HepG2 (cell line): ENCODE results near the gene MBLAC2. TPM values are rescaled to one million over a fixed set of nuclear protein-coding genes. Genes with fewer than 3 reads are reported as not detected.

ENCODE experiments used
- ATAC-seq: fragments of 200-7000 bp; cut with Tn5 transposase; 3 replicates; pipeline ENCODE4 v1.9.1; 2020; ENCODE audit warnings: mild to moderate bottlenecking, moderate library complexity
- BruUV-seq: library from RNA; stranded (reverse); fragments of 400-500 nt; replicated peaks from 2 replicates; lab custom pipeline; 2021; lab: Mats Ljungman, UMichigan
- CTCF ChIA-PET: fragments of 300-600 bp; formaldehyde crosslinking; extraction: SDS; loops from one replicate; lab custom pipeline; 2021; ENCODE audit warnings: low total read pairs, inconsistent platforms, low intra/inter-chr PET ratio; lab: Yijun Ruan, JAX
- POLR2A ChIA-PET: fragments of 350-600 bp; sonication (Branson Sonifier 250); formaldehyde crosslinking; loops from one replicate; lab custom pipeline; 2020; ENCODE audit warnings: antibody characterized with exemption, inconsistent platforms; lab: Yijun Ruan, JAX
- DNase-seq: peaks from one replicate; pipeline ENCODE4 v3.0.0-alpha.2; 2015; ENCODE audit warnings: low spot score
- FAIRE-seq: peaks from 3 replicates; lab custom pipeline; 2011; peaks lifted over from hg19 to GRCh38; lab: Jason Lieb, UNC
- H2AFZ ChIP-seq: one replicate; pipeline ENCODE4 v1.6.1; 2011; ENCODE audit warnings: low read length, inconsistent platforms
- H3K27ac ChIP-seq: fragments of 300-600 bp; 3 replicates; pipeline ENCODE4 v1.8.0; 2011; ENCODE audit warnings: mixed run types, mild to moderate bottlenecking, mixed read lengths, low read length, inconsistent platforms; ENCODE audit not compliant: insufficient read depth; ENCODE audit errors: extremely low read length
- H3K27me3 ChIP-seq, 2 experiments: fragments of 200-600 bp in 1 of 2; 2 replicates in 1 of 2; 3 replicates in 1 of 2; pipeline versions ENCODE4 v1.6.0 to v1.8.0; 2011; ENCODE audit warnings: low read length in 2 of 2, mild to moderate bottlenecking in 2 of 2, moderate library complexity in 2 of 2, inconsistent platforms in 1 of 2; ENCODE audit not compliant: insufficient read depth in 2 of 2, control insufficient read depth in 1 of 2
- H3K36me3 ChIP-seq, 2 experiments: fragments of 200-600 bp in 1 of 2; replicated peaks in 1 of 2; 2 replicates in 1 of 2; 3 replicates in 1 of 2; pipeline versions ENCODE4 v1.5.1 to v1.8.0; 2011; ENCODE audit warnings: low read length in 2 of 2, inconsistent platforms in 1 of 2; ENCODE audit not compliant: insufficient read depth in 2 of 2, control insufficient read depth in 1 of 2
- H3K4me1 ChIP-seq: 2 replicates; pipeline ENCODE4 v1.5.1; 2012; ENCODE audit warnings: low read length, inconsistent platforms; ENCODE audit not compliant: insufficient read depth
- H3K4me2 ChIP-seq: 2 replicates; pipeline ENCODE4 v1.6.0; 2011; ENCODE audit warnings: low read depth, low read length, inconsistent platforms
- H3K4me3 ChIP-seq, 3 experiments: fragments of 200-600 bp in 1 of 3; sonication (generic), shearing (Covaris generic) in 1 of 3; replicated peaks in 1 of 3; 2 replicates each; pipeline ENCODE4 v1.5.1; 2011 to 2016; ENCODE audit warnings: low read length in 3 of 3, inconsistent platforms in 2 of 3, low read depth in 2 of 3, mild to moderate bottlenecking in 2 of 3, control low read depth in 1 of 3, mixed read lengths in 1 of 3; ENCODE audit not compliant: insufficient read depth in 1 of 3
- H3K79me2 ChIP-seq: one replicate; pipeline ENCODE4 v1.6.1; 2011; ENCODE audit warnings: low read length, inconsistent platforms; ENCODE audit not compliant: insufficient read depth
- H3K9ac ChIP-seq: 2 replicates; pipeline ENCODE4 v1.6.0; 2011; ENCODE audit warnings: mild to moderate bottlenecking, low read depth, low read length, inconsistent platforms; ENCODE audit not compliant: insufficient read depth
- H3K9me3 ChIP-seq: 2 replicates; pipeline ENCODE4 v1.5.1; 2012; ENCODE audit warnings: mild to moderate bottlenecking, low read length
- H4K20me1 ChIP-seq: 2 replicates; pipeline ENCODE4 v1.6.0; 2011; ENCODE audit warnings: inconsistent platforms, mild to moderate bottlenecking, low read length, moderate library complexity; ENCODE audit not compliant: insufficient read depth
- CTCF ChIP-seq: sonication (generic); formaldehyde crosslinking; IDR thresholded peaks from 2 replicates; pipeline ENCODE4 v1.5.0; 2020; ENCODE audit warnings: mild to moderate bottlenecking, missing genetic modification reagents, moderate library complexity
- GATAD1 ChIP-seq: IDR thresholded peaks from 2 replicates; pipeline ENCODE4 v1.6.1; 2016; ENCODE audit warnings: missing genetic modification reagents, missing compliant biosample characterization
- NFE2L2 ChIP-seq: fragments of 150-350 bp; IDR thresholded peaks from 2 replicates; pipeline ENCODE4 v1.6.1; 2014; ENCODE audit warnings: low read length
- PPARG ChIP-seq: conservative IDR thresholded peaks from 2 replicates; pipeline ENCODE4 v1.6.1; 2016; ENCODE audit warnings: missing biosample characterization, missing genetic modification reagents
- REPIN1 ChIP-seq: sonication (generic); formaldehyde crosslinking; IDR thresholded peaks from 2 replicates; pipeline ENCODE4 v1.8.0; 2022; ENCODE audit warnings: missing genetic modification reagents, low read depth, mild to moderate bottlenecking, borderline replicate concordance
- SMC3 ChIP-seq: IDR thresholded peaks from 2 replicates; pipeline ENCODE4 v1.6.1; 2011; ENCODE audit warnings: low read length, improper control_type of control experiment
- STAG1 ChIP-seq: sonication (generic); formaldehyde crosslinking; IDR thresholded peaks from 2 replicates; pipeline ENCODE4 v1.4.0; 2020; ENCODE audit warnings: missing genetic modification reagents
- TAF1 ChIP-seq: sonication (generic); formaldehyde crosslinking; IDR thresholded peaks from 2 replicates; pipeline ENCODE4 v1.4.0; 2020; ENCODE audit warnings: missing genetic modification reagents
- TFAP4 ChIP-seq: sonication (generic); IDR thresholded peaks from 2 replicates; pipeline ENCODE4 v1.6.1; 2016; ENCODE audit warnings: low read depth, borderline replicate concordance
- ZBTB14 ChIP-seq: sonication (generic); formaldehyde crosslinking; IDR thresholded peaks from 2 replicates; pipeline ENCODE4 v1.4.0; 2020; ENCODE audit warnings: missing genetic modification reagents
- ZNF768 ChIP-seq: sonication (generic); formaldehyde crosslinking; IDR thresholded peaks from 2 replicates; pipeline ENCODE4 v1.4.0; 2020; ENCODE audit warnings: missing genetic modification reagents
- ZNF891 ChIP-seq: sonication (generic); formaldehyde crosslinking; IDR thresholded peaks from 2 replicates; pipeline ENCODE4 v1.5.0; 2020; ENCODE audit warnings: mild to moderate bottlenecking, missing genetic modification reagents
- WGBS: methylation state at CpG from one replicate; pipeline ENCODE4 v1.1.6; 2017; ENCODE audit warnings: low lambda C conversion rate; 5-methylcytosine and 5-hydroxymethylcytosine counted together
- in situ Hi-C: cut with HindIII; loops from 2 replicates; pipeline ENCODE4 v1.10.0; 2017; ENCODE audit warnings: low pct_unique_long_range_greater_than_20kb; ENCODE audit not compliant: extremely low pct_ligation_motif_present
- intact Hi-C: fragments of 100-400 bp; cut with micrococcal nuclease; formaldehyde crosslinking; loops from one replicate; pipeline ENCODE4 v1.10.0; 2022; ENCODE audit not compliant: unreplicated experiment
- polyA plus RNA-seq, 8 experiments: library from polyadenylated mRNA; depleted of rRNA in 3 of 8; stranded (reverse) in 7 of 8; unstranded in 1 of 8; fragments of >200 nt; fragmentation: Illumina TruSeq in 4 of 8; extraction: Trizol in 4 of 8; gene quantifications; 2 replicates each; pipeline versions ENCODE4 v1.2.1 to v1.2.3, GENCODE V29; 2011 to 2016; ENCODE audit warnings: low read depth in 4 of 8, missing spikeins in 1 of 8, mixed read lengths in 1 of 8; ENCODE audit not compliant: insufficient read depth in 1 of 8
- total RNA-seq, 5 experiments: library from RNA; depleted of rRNA; stranded (reverse); fragments of >200 nt; fragmentation: Illumina TruSeq; extraction: Trizol; gene quantifications; 2 replicates each; pipeline ENCODE4 v1.2.3, GENCODE V29; 2016; ENCODE audit warnings: low read depth in 1 of 5

Gene MBLAC2
- total and polyA plus RNA-seq, 2 of the 13 experiments (the other 11 are each of a cell fraction or from before 2014, with no cell fraction given), result 2.9 to 4.1 TPM

- H2AFZ ChIP-seq, result no peak overlapping the region
Observed at GRCh38 chr5:90424245-90424644, 50.3 kb downstream of the MBLAC2 start.

GRCh38 chr5:90421136-90421535, 53.4 kb downstream of the MBLAC2 start:
- DNase-seq (peak; percentile 31), ATAC-seq (peak; percentile 100), FAIRE-seq (peak; percentile 79)
- BruUV-seq, result no TSS peak
- in situ Hi-C loops, result no loop called here
- H3K79me2 ChIP-seq, result no peaks in the 10 kb centered on the region
- no peak overlapping the region for H3K9ac ChIP-seq
- WGBS, result 1% methylated on average over 4 of the region's 4 CpGs
- no peaks in the 10 kb centered on the region for H3K36me3 ChIP-seq
- H2AFZ ChIP-seq, result no peak overlapping the region
- ChIA-PET CTCF (no interaction called here), POLR2A (interaction anchor here (1.7 kb wide), 1 partner anchor 11 kb away, joined by 13 read pairs; the partner anchor contains the start of gene CETN3)
- H3K4me1 ChIP-seq, result no peaks in the 10 kb centered on the region; the same call in 1 of the 2 replicates
- no peak overlapping the region for H3K27ac ChIP-seq
- H3K4me3 ChIP-seq, result no peak overlapping the region
- no peaks in the 10 kb centered on the region for H4K20me1 ChIP-seq
- H3K27me3 ChIP-seq, result no peaks in the 10 kb centered on the region; a peak in 1 of 5 replicates
- H3K9me3 ChIP-seq, result no peaks in the 10 kb centered on the region
- TF ChIP-seq GATAD1 (CRISPR knock-in tag) (no peak), CTCF (CRISPR knock-in tag) (peak; percentile 62), ZNF768 (no peak), STAG1 (CRISPR knock-in tag) (peak; percentile 30; the same call in 1 of the 2 replicates), SMC3 (peak; percentile 37; the same call in 1 of the 2 replicates), TFAP4 (no peak), ZNF891 (CRISPR knock-in tag) (no peak), PPARG (CRISPR knock-in tag) (peak; percentile 90)
- no peak overlapping the region for H3K4me2 ChIP-seq
- intact Hi-C loops, result no loop called here

More at GRCh38 chr5:90424245-90424644, 50.3 kb downstream of the MBLAC2 start:
- Histone ChIP-seq H3K27ac (no peak overlapping the region), H4K20me1 (no peaks in the 10 kb centered on the region), H3K27me3 (no peaks in the 10 kb centered on the region; a peak in 1 of 5 replicates), H3K36me3 (no peaks in the 10 kb centered on the region)
- no peak for DNase-seq
- CTCF ChIA-PET, result no interaction called here
- TF ChIP-seq ZBTB14 (CRISPR knock-in tag) (no peak), TAF1 (no peak), REPIN1 (CRISPR knock-in tag) (no peak), NFE2L2 (peak; percentile 21; the same call in 1 of the 2 replicates)
- TF ChIP-seq, all 625 proteins: peak for 1
- intact Hi-C loops (no loop called here), in situ Hi-C loops (no loop called here)
- Histone ChIP-seq H3K4me1 (no peaks in the 10 kb centered on the region), H3K9ac (no peak overlapping the region), H3K4me2 (no peak overlapping the region), H3K4me3 (no peak overlapping the region), H3K9me3 (no peaks in the 10 kb centered on the region), H3K79me2 (no peaks in the 10 kb centered on the region)
- 61% methylated on average over 1 of the region's 1 CpG for WGBS
- POLR2A ChIA-PET, result no interaction called here
- BruUV-seq, result no TSS peak
- FAIRE-seq, result no peak
- no peak for ATAC-seq
